ENCODE measurements around the gene POC1B. TPM values are rescaled to one million over a fixed set of nuclear protein-coding genes. Genes with fewer than 3 reads are reported as not detected.

Gene POC1B
- total RNA-seq, 2 experiments from 2014 or later, result 22.8 to 25.7 TPM

Other genes starting within 250 kb of the POC1B start
- gene DUSP6, start 173.5 kb downstream of the POC1B start, total RNA-seq, result 10 to 100 TPM; 24.8 to 26.1 TPM
- gene GALNT4, start 1.3 kb downstream of the POC1B start, total RNA-seq, result 1 to 10 TPM; 2.9 to 3.4 TPM
- 10 to 100 TPM; 10.8 to 13.0 TPM for gene ATP2B1, start 182.8 kb upstream of the POC1B start, total RNA-seq

Measured in activated naive CD4-positive, alpha-beta T cell treated with anti-CD3 and anti-CD28 coated beads for 36 hours (primary cell).